ENCODE results near the gene MYO3B.

DNA sequence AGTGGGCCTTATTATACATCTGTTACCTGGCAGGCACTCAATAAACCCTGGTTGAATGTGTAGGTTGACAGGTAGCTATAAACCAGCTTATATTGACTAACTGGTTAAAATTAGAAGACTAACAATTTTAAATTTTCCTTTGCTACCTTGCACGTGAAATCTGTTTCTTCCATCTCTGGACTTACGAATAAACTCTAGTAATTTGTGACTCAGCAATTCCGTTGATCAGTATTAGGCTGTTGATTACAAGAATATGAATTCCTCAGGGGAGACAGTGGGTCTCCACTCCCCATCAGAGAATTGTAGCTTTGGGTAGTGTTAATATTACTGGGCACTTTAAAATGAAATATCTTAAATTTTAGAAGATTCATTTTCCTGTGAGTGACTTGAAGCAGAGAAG, 399.4 kb downstream of the MYO3B start:
- TF ChIP-seq, protein P1, sequence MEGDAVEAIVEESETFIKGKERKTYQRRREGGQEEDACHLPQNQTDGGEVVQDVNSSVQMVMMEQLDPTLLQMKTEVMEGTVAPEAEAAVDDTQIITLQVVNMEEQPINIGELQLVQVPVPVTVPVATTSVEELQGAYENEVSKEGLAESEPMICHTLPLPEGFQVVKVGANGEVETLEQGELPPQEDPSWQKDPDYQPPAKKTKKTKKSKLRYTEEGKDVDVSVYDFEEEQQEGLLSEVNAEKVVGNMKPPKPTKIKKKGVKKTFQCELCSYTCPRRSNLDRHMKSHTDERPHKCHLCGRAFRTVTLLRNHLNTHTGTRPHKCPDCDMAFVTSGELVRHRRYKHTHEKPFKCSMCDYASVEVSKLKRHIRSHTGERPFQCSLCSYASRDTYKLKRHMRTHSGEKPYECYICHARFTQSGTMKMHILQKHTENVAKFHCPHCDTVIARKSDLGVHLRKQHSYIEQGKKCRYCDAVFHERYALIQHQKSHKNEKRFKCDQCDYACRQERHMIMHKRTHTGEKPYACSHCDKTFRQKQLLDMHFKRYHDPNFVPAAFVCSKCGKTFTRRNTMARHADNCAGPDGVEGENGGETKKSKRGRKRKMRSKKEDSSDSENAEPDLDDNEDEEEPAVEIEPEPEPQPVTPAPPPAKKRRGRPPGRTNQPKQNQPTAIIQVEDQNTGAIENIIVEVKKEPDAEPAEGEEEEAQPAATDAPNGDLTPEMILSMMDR (IDR thresholded peaks at IDR 0.05; ENCODE audit: extremely low read depth in 1 of 2, insufficient read depth in 1 of 2, low read depth in 1 of 2, low read length in 2 of 2): no peak
- no peak for TF ChIP-seq POLR2AphosphoS5 (IDR thresholded peaks at IDR 0.05; ENCODE audit: insufficient read depth, low read depth, low read length)
- no peak for TF ChIP-seq EZH2 (IDR thresholded peaks at IDR 0.05; ENCODE audit: borderline replicate concordance, low read depth, low read length, severe bottlenecking)
- no peak for TF ChIP-seq POLR2A (IDR thresholded peaks at IDR 0.05; ENCODE audit: low read depth, low read length)
- TF ChIP-seq JUN (IDR thresholded peaks at IDR 0.05; ENCODE audit: borderline replicate concordance, insufficient read depth, insufficient read length, low read depth): no peak
- no peak for TF ChIP-seq FOS (IDR thresholded peaks at IDR 0.05; ENCODE audit: borderline replicate concordance, insufficient read depth, low read length)
- TF ChIP-seq, protein P2, sequence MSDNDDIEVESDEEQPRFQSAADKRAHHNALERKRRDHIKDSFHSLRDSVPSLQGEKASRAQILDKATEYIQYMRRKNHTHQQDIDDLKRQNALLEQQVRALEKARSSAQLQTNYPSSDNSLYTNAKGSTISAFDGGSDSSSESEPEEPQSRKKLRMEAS (IDR thresholded peaks at IDR 0.05; ENCODE audit: insufficient read depth, insufficient read length): no peak
